Retina (tissue), 1 donor: ENCODE results near the gene NLRC4.
A peak's percentile ranks its signal among the peaks of the same experiment; 100 is the strongest.
"Not testable (repeated sequence)": the region's sequence is repeated elsewhere in the genome, so short reads cannot be mapped to it uniquely, and the experiment has no call there.

ENCODE experiments used
- DNase-seq: peaks from one replicate; pipeline ENCODE4 v3.0.0-alpha.2; 2016

Gene NLRC4

GRCh38 chr2:32264422-32265105 is at the start of gene NLRC4:
Gene NLRC4, minus strand, starts transcription at chr2:32264886. Its CDS starts 8,111 bp downstream, at chr2:32256775.
- no peak for DNase-seq

GRCh38 chr2:32310577-32310976 is 45.9 kb upstream of the NLRC4 start:
- DNase-seq = no peak

- not testable (repeated sequence) for DNase-seq
Measured at GRCh38 chr2:32293966-32294562, 29.4 kb upstream of the NLRC4 start.

GRCh38 chr2:32293493-32293892 is 28.8 kb upstream of the NLRC4 start:
- DNase-seq = not testable (repeated sequence)

GRCh38 chr2:32291746-32292145 is 27.1 kb upstream of the NLRC4 start:
- DNase-seq = no peak

- DNase-seq = no peak
Measured at GRCh38 chr2:32290000-32290339, 25.3 kb upstream of the NLRC4 start.

- DNase-seq = no peak
Measured at GRCh38 chr2:32289165-32289999, 24.7 kb upstream of the NLRC4 start.

GRCh38 chr2:32284321-32284720 is 19.6 kb upstream of the NLRC4 start:
- no peak for DNase-seq

DNA sequence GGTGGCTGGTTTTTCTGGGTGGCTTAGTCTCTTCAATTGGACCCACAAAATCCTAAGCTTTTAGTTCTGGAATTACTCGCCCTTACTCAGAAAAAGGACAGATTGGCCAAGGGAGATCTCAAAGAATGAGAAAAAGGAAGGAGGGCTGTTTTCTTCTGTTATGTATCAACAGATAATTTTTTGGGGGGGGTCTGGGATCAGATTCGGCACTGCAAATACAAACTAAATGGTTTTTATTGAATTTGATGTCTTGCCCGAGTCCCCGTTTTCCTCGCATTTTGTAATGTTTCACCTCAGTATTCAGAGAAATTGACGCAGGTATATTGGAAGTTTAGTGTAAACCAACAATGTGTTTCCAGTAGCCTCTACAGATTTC is 13.8 kb upstream of the NLRC4 start:
- DNase-seq = no peak

- DNase-seq = peak; percentile 99
Measured at GRCh38 chr2:32277674-32278477, 13.2 kb upstream of the NLRC4 start, which contains the start of gene YIPF4. Gene YIPF4, plus strand, starts transcription at chr2:32277904. Its CDS starts 252 bp downstream, at chr2:32278156.

DNA sequence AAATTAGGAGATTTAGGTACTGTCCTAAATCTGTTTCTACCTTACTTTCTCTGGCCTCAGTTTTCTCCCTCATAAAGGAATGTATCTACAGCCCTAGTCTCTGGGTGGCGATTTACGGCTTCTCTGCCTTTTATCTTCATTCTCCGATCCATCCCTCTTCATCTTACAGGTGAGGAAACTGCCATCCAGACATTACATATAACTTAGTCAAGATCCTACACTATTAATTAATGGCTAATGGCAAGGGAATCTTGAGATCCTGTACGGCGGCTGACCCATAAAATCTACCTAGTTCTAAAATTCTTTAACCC is 12.6 kb upstream of the NLRC4 start:
- no peak for DNase-seq

DNA sequence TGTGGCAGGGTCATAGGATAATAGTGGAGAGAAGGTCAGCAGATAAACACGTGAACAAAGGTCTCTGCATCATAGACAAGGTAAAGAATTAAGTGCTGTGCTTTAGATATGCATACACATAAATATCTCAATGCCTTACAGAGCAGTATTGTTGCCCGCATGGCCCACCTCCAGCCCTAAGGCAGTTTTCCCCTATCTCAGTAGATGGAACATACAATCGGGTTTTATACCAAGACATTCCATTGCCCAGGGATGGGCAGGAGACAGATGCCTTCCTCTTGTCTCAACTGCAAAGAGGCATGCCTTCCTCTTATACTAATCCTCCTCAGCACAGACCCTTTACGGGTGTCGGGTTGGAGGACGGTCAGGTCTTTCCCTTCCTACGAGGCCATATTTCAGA is 11.1 kb upstream of the NLRC4 start:
- DNase-seq = not testable (repeated sequence)

DNA sequence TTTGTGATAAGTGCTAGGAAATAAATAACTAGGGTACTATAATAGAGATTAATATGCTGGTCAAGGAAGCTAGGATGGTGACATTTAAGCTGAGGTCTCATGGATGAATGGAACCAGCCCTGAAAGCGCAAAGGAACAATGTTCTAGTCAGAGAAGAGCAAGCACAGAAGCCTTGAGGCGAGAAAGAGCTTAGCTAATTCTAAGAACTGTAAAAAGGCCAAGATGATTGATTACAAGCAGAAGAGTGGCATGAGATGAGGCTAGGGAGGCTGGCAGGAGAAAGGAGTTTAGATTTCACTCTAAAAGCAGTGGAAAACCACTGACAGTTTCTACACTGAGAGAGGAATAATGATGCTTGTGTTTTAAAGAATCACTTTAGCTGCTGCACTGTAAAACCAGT is 9.6 kb upstream of the NLRC4 start:
- no peak for DNase-seq

DNA sequence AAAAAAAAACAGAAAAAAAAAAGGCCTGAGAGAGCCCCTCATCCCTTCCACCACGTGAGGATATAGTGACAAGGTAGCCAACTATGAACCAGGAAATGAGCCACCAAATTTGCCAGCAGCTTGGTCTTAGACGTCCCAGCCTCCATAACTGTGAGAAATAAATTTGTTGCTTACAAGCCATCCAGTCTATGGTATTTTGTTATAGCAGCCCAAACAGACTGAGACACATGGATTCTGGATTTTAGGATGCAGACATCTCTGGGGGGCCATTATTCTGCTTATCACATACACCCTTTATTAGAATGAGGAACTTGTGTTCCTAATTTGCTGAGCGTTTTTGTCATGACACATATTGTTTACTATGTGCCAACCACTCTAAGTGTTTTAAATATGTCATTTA is 7.6 kb upstream of the NLRC4 start:
- DNase-seq = no peak

- no peak for DNase-seq
Measured at GRCh38 chr2:32271063-32271462, 6.4 kb upstream of the NLRC4 start.

- DNase-seq = no peak
Measured at GRCh38 chr2:32262105-32262504, 2.6 kb downstream of the NLRC4 start.

- no peak for DNase-seq
Measured at GRCh38 chr2:32260376-32260775, 4.3 kb downstream of the NLRC4 start.

DNA sequence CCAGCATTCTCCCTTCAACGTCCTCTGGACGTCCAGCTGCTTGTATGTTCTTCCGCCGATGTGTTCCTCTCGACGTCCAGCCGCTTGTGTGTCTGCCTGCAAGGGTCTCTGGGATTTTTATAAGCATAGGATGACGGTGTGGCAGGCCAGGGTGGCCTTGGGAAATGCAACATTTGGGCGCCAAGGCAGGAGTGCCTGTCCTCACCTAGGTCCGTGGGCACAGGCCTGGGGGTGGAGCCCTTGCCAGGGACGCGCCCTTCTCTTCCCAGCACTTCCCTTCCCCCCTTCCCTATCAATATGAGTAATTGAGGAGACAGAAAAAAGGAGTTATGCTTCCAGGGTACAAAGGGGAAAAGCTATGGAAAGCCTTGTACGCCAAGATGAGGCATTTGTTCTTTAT is 6.4 kb downstream of the NLRC4 start:
- DNase-seq = no peak

DNA sequence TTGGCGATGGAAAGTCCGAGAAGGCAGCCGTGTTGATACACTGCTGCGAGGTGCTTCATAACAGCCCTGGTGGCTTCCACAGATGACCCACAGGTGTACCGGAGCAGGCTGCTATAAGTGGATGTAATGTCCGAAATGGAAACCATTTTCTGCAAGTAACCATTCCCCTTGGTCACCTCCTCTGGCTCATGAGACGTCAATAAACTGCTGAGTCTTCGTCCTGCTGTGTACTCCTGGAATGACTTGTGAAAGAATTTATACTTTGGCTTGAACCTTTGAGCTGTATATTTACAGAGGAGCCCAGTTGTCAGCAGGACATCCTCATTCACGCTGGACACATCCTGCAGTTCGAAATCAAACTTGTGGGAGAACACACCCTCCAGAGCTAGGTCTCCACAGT is 14.4 kb downstream of the NLRC4 start:
- no peak for DNase-seq

DNA sequence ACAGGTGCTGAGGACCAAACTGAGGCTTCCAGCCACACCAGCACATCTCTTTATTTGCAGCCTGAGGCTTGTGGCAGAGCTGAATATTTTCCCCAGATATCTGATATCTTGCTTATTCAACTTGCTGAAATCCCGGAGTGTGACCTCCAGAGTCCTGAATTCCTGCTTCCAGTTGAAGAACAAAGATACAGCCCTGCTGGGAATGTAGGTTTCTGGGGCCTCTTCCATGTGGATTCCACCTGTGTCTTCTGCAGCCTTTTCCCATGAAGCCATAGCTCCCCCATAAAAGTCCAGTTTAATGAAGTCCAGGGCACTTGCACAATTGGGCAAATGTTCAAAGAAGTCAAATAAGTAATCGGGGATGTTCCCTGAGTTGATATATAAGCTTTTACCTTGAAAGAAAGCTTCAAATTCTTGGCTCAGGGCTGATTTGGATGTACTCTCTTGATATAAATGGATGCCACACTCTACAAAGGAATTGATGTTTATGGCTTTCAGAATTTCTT is 14.9 kb downstream of the NLRC4 start:
- DNase-seq = no peak

DNA sequence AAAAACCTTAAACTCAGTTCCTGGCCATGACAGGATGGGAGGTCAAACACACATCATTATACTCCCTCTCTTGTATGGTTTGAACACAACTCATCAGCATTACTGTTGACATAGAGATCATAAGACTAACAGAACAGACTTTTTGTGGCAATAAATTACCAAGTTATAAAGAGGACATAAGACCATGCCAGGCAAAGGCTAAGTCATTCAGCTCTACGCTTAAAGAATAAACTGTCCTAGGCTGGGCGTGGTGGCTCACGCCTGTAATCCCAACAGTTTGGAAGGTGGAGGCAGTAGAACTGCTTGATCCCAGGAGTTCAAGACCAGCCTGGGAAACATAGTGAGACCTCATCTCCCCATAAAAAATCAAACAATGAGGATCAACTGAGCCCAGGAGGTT is 16.4 kb downstream of the NLRC4 start:
- no peak for DNase-seq

DNA sequence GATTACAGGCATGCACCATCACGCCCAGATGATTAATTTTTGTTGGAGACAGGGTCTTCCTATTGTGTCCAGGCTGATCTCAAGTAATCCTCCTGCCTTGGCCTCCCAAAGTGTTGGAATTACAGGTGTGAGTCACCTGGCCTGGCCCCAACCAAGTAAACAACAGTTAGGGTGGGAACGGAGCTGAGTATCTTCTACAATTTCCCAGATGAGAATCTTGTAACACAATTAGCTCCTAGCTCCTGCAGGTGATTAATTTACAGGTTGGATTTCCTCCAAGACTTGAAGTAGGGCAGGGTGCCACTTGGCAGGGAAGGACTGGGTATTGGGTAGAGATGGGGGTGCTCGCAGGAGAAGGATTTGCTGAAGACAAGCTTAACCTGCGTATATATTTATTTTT is 17.8 kb downstream of the NLRC4 start:
- DNase-seq = no peak

- DNase-seq = no peak
Measured at GRCh38 chr2:32242331-32242730, 22.4 kb downstream of the NLRC4 start.
